Mesodermal cell (in vitro differentiated cells): ENCODE measurements around the gene ST8SIA5.

ENCODE experiments used
- H3K27ac ChIP-seq: 2 replicates; pipeline ENCODE4 v1.7.0; 2013; ENCODE audit warnings: mild to moderate bottlenecking, low read depth, low read length, moderate library complexity; ENCODE audit not compliant: severe bottlenecking
- H3K36me3 ChIP-seq: 2 replicates; pipeline ENCODE4 v1.7.1; 2013; ENCODE audit warnings: mild to moderate bottlenecking, low read length, moderate library complexity; ENCODE audit not compliant: control insufficient read depth, insufficient read depth
- H3K4me1 ChIP-seq: one replicate; pipeline ENCODE4 v1.7.1; 2013; ENCODE audit warnings: mild to moderate bottlenecking, low read length; ENCODE audit not compliant: insufficient read depth, control insufficient read depth, poor library complexity, severe bottlenecking
- H3K4me3 ChIP-seq: 2 replicates; pipeline ENCODE4 v1.7.0; 2013; ENCODE audit warnings: low read length, control low read depth, mild to moderate bottlenecking; ENCODE audit not compliant: insufficient read depth, poor library complexity, severe bottlenecking; ENCODE audit errors: extremely low read depth
- H3K9me3 ChIP-seq: 2 replicates; pipeline ENCODE4 v1.7.1; 2013; ENCODE audit warnings: mild to moderate bottlenecking, low read length, moderate library complexity; ENCODE audit not compliant: control insufficient read depth
- WGBS, 2 experiments: methylation state at CpG; one replicate each; pipeline ENCODE4 v1.1.5; 2013; ENCODE audit warnings: missing lambda C conversion rate in 2 of 2; ENCODE audit not compliant: insufficient coverage in 2 of 2; 5-methylcytosine and 5-hydroxymethylcytosine counted together

ST8SIA5 gene

GRCh38 chr18:46688853-46689525 is 67.9 kb downstream of the ST8SIA5 start:
- H3K4me1 ChIP-seq = no peaks in the 10 kb centered on the region
- 84 to 92% methylated on average over 4 to 8 of the region's 12 CpGs for WGBS, 2 experiments
- H3K9me3 ChIP-seq = no peaks in the 10 kb centered on the region
- H3K36me3 ChIP-seq = no peaks in the 10 kb centered on the region
- no peak overlapping the region for H3K27ac ChIP-seq
- no peak overlapping the region for H3K4me3 ChIP-seq

DNA sequence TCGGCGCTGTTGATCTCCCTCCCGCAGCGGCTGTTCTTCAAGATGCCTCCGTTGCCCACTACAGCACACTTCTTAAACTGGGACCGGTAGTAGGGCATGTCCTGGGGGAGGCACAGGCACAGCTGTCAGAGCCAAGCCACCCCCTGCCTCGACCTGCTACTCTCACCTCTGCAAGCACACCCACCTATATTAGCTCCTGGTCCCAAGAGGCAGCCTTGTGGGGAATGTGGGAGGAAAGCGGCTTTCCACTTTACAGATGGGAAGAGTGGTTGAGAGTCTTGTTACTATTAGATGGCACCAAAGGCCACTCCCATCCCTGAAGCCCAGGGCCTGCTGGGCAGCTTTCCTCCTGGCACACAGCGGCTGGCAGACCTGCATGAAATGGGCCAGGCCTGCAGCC is 70.7 kb downstream of the ST8SIA5 start:
- H3K9me3 ChIP-seq = no peaks in the 10 kb centered on the region
- H3K27ac ChIP-seq = no peak overlapping the region
- H3K36me3 ChIP-seq = no peaks in the 10 kb centered on the region
- no peaks in the 10 kb centered on the region for H3K4me1 ChIP-seq
- H3K4me3 ChIP-seq = no peak overlapping the region
- WGBS, 2 experiments = 97 to 98% methylated on average over 6 to 7 of the region's 9 CpGs

- no peaks in the 10 kb centered on the region for H3K4me1 ChIP-seq
- H3K27ac ChIP-seq = no peak overlapping the region
- no peaks in the 10 kb centered on the region for H3K36me3 ChIP-seq
- H3K4me3 ChIP-seq = no peak overlapping the region
- H3K9me3 ChIP-seq = no peaks in the 10 kb centered on the region
- 71 to 92% methylated on average over 1 to 4 of the region's 4 CpGs for WGBS, 2 experiments
These were observed 73.6 kb downstream of the ST8SIA5 start for GRCh38 chr18:46683252-46683651.

DNA sequence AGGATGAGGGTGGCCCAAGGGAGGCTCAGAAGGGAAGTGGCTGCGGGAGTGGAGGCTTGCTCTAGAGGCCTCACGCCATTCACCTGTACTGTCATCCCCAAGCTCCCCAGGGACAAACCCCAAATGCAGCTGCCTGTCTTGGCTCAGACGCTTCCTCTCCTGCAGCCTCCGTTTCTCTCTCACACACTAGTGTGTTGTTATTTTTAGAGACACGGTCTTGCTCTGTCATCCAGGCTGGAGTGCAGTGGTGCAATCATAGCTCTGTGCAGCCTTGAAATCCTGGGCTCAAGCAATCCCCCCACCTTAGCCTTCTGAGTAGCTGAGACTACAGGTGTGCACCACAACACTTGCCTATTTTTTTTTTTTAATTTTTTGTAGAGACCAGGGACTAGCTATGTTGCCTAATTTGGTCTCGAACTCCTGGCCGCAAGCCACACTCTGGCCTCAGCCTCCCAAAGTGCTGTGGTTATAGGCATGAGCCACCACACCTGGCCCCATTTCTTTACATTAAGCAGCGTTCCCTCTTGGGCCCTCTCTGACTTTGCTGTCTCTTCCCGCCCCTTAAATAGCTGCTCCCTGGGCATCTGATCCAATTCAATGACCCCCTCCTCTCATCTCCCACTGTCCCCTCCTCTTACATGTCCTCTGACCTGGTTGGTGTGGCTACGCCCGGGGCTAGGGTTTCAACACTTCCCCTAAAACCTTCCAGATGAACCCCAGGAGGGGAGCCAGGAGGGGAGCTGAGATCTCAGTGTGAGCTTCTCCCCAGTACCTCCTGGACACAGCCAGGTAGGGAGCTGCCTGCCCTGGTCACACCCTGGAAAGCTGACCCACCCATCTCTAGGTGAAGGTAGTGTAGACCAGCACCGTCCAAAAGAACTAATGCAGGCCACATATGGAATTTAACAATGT is 75.8 kb downstream of the ST8SIA5 start:
- Histone ChIP-seq H3K4me1 (peaks cover 4% of the 10 kb centered on the region), H3K36me3 (no peaks in the 10 kb centered on the region), H3K9me3 (no peaks in the 10 kb centered on the region), H3K4me3 (no peak overlapping the region), H3K27ac (no peak overlapping the region)
- WGBS, 2 experiments = 75 to 83% methylated on average over 9 of the region's 12 CpGs

GRCh38 chr18:46679846-46680598 is 76.8 kb downstream of the ST8SIA5 start:
- Histone ChIP-seq H3K36me3 (no peaks in the 10 kb centered on the region), H3K4me1 (peaks cover 4% of the 10 kb centered on the region), H3K9me3 (no peaks in the 10 kb centered on the region), H3K4me3 (no peak overlapping the region), H3K27ac (no peak overlapping the region)
- 94 to 95% methylated on average over 51 to 52 of the region's 52 CpGs for WGBS, 2 experiments

DNA sequence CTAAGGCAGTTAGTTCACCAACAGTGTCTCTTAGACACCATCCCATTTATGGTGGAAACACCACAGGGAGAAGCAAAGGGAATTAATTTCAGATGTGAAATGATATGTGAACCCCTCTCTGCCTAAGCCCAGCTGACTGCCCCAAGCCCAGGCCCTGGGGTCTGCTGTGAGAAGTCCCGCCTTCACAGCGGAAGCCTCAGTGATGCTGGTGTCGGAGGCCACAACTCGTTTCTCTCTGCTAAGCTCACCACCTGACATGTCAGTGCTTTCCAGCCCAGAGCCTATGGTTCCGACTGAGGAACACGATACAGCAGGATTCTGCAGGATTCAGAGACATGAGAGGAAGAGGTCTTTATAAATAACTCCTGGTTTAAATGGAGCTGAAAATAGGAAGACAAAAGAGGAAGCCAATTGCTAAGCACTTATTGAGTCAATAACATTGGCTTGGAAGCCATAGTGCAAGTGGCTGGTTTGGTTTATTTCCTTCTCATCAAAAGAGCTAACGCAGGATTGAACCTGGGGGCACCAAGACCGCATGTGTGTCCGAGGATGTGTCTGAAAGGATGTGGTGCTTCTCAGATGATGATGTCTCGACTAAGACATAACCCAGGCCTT is 78.0 kb downstream of the ST8SIA5 start:
- H3K9me3 ChIP-seq = no peaks in the 10 kb centered on the region
- H3K36me3 ChIP-seq = no peaks in the 10 kb centered on the region
- H3K27ac ChIP-seq = no peak overlapping the region
- 95 to 97% methylated on average over 5 to 10 of the region's 10 CpGs for WGBS, 2 experiments
- no peak overlapping the region for H3K4me3 ChIP-seq
- H3K4me1 ChIP-seq = peaks cover 4% of the 10 kb centered on the region

GRCh38 chr18:46678041-46678440 is 78.8 kb downstream of the ST8SIA5 start:
- 80 to 84% methylated on average over 1 to 3 of the region's 3 CpGs for WGBS, 2 experiments
- Histone ChIP-seq H3K36me3 (no peaks in the 10 kb centered on the region), H3K4me3 (no peak overlapping the region), H3K9me3 (no peaks in the 10 kb centered on the region), H3K27ac (no peak overlapping the region), H3K4me1 (peaks cover 4% of the 10 kb centered on the region)

- Histone ChIP-seq H3K36me3 (no peaks in the 10 kb centered on the region), H3K4me3 (no peak overlapping the region), H3K27ac (no peak overlapping the region), H3K9me3 (no peaks in the 10 kb centered on the region), H3K4me1 (peaks cover 6% of the 10 kb centered on the region)
- WGBS, 2 experiments = 71 to 74% methylated on average over 2 of the region's 2 CpGs
These were observed 79.2 kb downstream of the ST8SIA5 start for GRCh38 chr18:46677611-46678010.

DNA sequence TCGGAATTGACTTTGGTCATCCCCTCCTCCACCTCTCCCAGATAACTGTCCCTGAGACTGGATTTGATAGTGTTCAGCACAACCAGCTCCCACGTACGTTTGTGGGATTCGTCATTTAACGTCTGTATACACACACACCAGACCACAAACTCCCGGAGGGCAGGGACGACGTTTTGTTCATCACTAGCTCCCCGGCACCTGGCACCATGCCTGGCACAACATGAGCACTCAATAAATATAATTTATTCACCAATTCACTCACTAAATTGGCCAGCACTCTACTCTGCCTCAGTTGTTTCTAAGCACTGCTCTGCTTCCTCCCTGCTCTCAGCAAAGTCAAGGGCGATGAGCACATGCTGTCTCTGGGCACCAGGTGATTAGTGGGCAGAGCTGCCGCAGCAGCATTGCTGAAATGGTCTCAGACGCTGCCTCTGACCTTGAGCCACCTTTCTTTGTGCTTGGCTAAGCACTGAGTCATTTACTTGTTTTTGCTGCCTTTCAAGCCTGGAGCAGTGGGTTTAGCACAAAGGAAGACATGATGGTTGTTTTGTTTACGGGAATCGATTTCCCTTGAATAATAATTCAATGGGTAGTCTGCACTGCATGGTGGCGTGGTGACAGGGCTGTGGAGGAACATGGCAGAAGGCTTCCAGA is 80.5 kb downstream of the ST8SIA5 start:
- Histone ChIP-seq H3K9me3 (no peaks in the 10 kb centered on the region), H3K4me1 (peaks cover 10% of the 10 kb centered on the region), H3K4me3 (no peak overlapping the region), H3K36me3 (no peaks in the 10 kb centered on the region), H3K27ac (no peak overlapping the region)
- WGBS, 2 experiments = 77 to 78% methylated on average over 11 to 13 of the region's 15 CpGs

- H3K4me1 ChIP-seq = peaks cover 10% of the 10 kb centered on the region
- no peak overlapping the region for H3K27ac ChIP-seq
- WGBS, 2 experiments = 71% methylated on average over 1 of the region's 1 CpG; no CpG with 5 or more reads in 1 of the 2 experiments
These were observed 81.7 kb downstream of the ST8SIA5 start for GRCh38 chr18:46675112-46675511.

More at GRCh38 chr18:46675112-46675511, 81.7 kb downstream of the ST8SIA5 start:
- H3K36me3 ChIP-seq = no peaks in the 10 kb centered on the region
- no peaks in the 10 kb centered on the region for H3K9me3 ChIP-seq
- H3K4me3 ChIP-seq = no peak overlapping the region
